GM11168 (cell line): ENCODE results near the gene LRIG1.

Experiments used
- in situ Hi-C: fragments of 300-500 bp; cut with MboI; formaldehyde crosslinking; loops from one replicate; pipeline ENCODE4 v1.12.0; 2022; ENCODE audit warnings: low sequenced_read_pairs; ENCODE audit not compliant: unreplicated experiment

Gene LRIG1

DNA sequence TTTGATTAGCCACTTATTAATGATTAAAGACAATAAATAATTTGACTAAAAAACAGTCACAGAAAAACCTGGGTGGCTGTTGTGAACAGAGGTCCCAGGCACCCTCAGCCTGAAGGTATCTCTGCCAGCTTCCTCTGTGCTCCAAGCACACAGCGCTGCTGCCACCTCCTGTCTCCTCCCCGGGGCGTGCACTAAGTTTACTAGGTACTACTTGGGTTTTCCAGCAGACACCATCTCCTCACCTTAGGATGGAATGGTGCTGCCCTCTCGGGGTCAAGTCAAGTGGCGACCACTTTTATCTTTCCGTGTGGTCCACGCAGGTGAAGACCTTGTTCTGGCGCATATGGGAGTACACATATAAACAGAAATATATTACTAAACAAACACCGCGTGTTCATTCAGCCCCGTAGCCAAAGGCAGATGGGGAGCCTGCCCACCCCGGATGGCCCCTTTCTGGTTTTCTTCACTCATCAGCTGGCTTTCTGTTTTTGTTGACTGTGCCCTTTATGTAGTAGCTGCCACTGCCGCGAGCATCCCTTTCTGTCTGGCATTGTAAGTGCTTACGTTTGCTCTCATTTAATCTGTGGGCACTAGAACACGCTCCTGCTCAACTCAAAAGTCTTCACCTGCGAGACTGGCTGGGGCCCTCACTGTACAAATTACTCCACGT is 128.0 kb downstream of the LRIG1 start:
- in situ Hi-C loops = no loop called here

DNA sequence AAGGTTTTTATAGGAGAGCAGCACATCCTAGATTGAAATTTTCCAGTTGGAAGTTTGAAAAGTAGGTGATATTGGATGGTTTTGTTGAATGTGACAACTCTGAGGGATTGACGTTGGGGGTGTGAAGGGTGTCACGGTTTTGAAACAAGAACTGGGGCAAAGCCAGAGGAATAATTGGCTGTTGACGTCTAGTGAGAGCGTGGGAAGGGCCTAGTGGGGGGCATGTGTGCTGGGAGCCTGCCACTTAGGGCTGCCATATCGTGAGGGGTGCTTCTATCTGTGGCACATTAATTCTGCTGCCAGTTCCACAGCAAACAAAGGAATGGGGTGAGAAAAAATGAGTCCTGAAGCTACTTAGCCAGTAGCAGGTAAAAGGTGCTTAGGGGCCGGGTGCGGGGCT is 129.4 kb downstream of the LRIG1 start:
- in situ Hi-C loops = no loop called here

DNA sequence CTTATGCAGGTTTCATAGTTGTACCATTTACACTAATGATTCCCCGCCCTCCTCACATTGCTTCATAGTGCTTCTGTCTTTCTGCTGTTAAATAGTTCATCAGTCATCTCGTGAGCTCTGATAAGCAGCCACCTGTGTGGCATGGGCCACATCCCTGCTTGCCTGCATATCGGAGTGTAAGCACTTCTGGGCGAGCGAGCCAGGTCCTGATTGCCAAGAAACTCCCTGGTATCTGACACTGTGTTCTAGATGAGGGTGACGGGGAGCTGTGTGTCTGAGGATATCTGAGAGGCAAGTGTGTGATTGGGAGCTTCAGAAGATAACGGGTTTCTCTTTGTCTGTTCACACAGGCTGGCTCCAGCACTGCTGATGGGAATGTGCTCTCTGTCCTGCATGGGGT is 130.6 kb downstream of the LRIG1 start:
- in situ Hi-C loops = no loop called here

DNA sequence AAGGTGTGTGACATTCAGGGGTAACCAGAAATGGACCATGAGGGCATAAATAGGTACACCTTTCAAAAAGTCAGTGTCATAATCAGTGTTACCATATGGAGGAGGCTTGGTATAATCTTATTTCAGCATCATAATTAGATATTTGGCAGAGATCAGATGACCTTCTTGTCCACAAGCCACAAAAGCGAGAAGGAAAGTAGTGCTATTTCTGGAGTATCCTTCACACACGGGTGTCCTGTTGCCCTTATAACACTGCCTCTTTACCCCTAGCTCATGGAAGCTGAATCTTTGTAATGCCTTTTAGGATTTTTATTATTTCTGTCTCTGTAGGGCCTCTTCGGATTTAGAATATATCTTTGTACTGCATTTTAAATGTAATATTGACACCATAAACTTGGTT is 132.8 kb downstream of the LRIG1 start:
- in situ Hi-C loops = no loop called here

DNA sequence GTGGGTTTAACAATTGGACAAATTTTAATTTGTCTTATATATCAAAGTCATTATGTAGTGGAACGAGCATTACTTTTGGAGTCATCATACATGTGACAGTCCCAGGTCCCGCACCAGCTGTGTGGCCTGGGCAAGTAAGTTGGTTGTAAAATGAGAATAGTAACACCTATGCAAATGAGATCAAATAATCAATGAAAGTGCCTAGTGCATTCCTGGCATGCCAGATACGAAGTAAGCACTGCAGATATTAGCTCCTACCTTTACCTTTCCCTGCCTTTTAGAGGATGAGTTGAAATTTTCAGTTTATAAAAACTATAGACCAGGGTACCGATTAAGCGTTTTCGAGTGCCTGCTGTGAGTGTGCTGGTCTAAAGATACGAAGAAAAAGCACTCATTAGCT is 134.1 kb downstream of the LRIG1 start:
- in situ Hi-C loops = no loop called here

DNA sequence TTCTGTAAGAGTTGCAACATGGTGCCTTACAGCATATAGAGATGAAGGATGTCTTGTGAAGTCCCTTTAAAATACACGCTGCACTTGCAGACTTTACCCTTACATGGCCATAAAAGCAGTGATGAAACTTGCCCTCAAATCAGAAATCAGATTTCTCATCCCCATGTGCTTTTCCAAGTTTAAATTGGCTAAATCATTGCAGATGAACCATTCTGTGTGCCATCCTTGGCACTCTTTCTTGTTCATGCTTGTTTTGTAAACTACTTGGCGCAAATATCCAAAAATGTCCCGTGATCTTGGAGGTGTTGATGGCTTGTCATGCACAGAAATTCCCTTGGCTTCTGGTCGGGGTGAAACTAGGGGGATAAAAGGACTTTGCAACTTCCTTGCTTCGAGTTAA is 135.7 kb downstream of the LRIG1 start:
- in situ Hi-C loops = no loop called here

DNA sequence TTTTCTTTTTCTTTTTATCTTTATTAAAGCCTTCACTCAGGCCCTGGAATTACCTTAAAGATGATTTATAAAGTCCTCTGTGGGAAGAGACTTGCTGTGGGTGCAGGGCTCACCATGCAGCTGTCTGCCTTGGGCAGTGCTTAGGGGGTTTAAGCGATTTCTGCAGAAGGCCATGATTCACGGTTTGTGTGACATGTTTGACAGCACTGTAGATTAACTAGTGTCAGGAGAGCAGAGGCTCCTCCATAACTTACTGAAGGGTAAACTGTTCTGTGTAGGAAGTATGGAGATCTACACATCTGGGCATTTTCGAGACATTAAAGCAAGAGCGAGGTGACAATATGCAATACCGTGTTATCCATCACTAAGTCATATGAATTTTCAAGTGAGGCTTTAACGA is 137.7 kb downstream of the LRIG1 start:
- in situ Hi-C loops = no loop called here

DNA sequence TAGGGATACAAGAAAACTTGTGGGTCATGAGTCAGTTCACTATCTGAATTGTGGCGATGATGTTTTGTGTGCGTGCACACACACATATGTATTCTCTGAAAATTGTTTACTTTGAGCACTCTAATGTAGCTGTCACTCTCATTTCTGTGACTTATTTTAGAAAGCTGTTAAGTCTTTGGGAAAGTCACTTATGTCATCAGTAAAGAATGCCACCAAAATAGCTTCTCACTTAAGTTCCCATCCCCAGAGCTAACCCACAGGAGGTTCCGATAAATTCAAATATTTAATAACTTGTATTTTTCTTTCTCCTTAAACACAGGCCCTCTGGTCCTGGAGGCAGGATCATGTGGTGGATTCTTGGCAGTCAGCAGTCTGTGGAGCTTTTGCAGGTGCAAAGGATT is 138.3 kb downstream of the LRIG1 start:
- in situ Hi-C loops = no loop called here

DNA sequence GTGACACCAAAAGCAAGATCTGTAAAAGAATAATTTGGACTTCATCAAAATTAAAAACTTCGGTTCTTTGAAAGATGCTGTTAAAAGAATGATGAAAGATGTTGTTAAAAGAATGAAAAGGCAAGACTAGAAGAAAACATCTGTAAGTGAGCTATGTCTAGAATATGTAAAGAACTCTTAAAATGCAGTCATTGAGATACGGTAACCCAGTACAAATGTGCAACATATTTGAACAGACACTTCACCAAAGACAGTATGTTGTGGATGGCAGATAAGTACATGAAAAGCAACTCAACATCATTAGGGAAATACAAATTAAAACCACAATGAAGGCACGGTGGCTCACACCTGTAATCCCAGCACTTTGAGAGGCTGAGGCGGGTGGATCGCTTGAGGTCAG is 139.5 kb downstream of the LRIG1 start:
- in situ Hi-C loops = no loop called here

DNA sequence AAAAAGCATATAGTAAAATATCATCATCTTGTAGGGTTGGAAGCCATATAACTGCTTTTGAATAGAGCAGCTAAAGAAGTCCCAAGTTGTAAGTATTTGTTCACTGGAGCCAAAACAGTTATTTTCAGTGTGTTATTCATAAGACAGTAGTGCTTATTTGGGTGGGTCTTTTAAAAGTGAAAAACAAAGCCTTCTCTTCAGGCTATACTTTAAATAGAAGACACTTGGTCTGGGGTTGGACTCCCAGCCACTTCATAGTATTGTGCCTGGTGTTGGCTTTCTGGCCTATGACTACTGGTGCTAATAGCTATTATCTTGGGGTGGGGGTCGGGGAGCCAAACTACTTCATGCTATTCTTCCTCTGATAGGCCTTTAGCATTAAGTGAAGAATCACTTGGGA is 144.8 kb downstream of the LRIG1 start:
- in situ Hi-C loops = no loop called here

DNA sequence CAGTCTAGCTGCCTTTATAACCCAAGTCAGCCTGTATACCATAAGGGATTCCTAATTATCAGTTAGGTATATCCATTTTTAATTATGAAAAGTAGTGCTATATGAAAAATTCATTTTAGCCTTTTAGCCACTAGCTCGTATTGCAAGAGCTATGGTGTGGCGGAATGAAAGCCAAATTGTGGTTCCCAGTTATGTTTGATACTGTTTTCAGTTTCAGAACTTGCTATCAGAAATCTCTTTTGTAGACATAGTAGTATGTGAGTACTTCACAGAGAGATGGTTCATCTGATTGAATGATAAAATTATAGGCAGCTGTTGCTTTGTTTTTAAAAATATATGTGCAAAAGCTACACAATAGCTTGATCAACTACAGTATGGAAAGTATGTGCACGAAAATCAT is 145.4 kb downstream of the LRIG1 start:
- in situ Hi-C loops = no loop called here

DNA sequence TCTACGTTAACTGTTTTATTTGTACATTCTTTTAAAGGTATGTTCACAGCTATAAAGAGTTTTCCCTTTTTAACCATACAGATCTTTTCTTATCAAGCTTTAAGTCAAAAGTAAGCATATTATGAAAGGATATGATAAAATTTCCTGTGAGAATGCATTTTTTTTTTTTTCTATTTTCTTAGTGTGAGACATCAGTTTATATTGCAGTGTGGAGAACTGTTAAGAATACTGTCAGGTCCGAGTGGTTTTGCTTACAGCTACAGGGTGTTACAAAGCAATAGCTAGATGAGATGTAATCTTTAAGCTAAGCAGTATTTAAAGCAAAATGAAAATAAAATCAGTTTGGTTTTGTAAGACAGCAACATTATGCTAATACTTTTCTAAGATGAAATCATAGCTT is 146.8 kb downstream of the LRIG1 start:
- in situ Hi-C loops = no loop called here

DNA sequence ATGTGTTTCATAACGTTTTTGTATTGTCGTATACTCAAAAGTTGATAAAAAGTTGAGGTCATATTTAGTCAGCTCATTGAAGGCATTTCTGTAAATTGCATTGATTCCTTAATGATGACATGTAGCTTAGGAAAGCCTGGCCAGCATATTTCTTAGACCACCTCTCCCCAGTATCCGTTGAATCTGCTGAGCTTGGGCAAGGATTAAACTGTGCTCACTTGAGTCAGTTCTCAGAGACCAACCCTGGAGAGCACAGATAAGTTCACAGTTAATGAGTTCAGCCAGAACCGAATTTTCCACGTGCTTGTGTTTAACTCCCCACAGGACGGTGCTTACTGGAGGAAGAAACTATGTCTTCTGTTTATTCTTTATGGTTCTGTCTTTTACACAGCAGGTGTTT is 147.3 kb downstream of the LRIG1 start:
- in situ Hi-C loops = no loop called here

DNA sequence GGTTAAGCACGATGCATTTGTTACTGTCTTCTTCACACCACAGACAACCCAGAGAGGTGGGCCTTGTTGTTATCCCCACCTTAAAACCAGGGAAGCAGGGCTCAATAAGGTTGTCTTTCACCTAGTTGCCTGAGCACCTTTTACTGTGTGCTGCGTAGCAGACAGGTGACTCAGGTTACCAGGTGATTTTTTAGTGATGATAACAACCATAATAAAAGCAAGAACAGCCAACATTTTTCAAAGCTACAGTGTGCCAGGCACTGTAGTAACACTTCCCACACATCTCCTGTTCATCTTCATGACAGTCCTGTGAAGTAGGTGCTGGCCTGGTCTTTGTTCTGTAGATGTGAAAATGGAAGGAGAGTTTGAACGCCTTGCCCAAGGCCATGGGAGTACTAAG is 147.8 kb downstream of the LRIG1 start:
- in situ Hi-C loops = no loop called here

DNA sequence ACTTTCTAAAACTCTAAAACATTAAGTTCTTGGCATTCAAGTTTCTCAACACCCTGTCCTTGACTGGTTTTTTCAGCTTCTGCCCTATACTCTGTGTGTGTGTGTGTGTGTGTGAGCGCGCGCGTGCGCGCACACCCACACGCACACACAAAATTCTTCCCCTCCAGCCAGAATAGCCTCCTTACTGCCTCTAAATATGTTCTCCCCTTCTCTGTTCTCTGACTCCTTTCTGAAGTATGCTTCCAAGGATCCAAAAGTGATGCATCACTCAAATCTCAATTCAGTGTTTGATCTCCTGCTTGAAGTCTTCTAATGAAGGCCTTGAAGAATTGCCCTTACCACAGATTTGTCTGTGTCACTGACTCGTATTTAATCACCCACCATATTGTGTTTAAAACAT is 150.2 kb downstream of the LRIG1 start:
- in situ Hi-C loops = no loop called here

DNA sequence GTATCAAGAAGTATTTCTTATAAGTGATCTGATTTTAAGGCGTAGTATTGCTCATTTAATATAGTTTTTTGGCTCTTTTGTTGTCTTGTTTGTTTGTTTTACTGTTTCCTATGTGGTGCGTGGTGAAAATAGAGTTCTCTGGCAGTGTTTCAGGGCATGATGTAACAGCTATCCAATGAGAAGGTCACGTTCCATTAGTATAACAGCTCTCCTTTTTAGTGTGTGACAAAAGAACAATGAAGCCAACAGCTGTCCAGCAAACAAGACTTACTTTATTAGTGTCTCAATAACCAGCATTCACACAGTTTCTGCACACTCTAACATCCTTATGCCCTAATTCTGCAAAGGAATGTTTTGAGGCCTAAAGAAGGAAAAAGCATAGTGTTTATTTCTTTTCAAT is 152.1 kb downstream of the LRIG1 start:
- in situ Hi-C loops = no loop called here

DNA sequence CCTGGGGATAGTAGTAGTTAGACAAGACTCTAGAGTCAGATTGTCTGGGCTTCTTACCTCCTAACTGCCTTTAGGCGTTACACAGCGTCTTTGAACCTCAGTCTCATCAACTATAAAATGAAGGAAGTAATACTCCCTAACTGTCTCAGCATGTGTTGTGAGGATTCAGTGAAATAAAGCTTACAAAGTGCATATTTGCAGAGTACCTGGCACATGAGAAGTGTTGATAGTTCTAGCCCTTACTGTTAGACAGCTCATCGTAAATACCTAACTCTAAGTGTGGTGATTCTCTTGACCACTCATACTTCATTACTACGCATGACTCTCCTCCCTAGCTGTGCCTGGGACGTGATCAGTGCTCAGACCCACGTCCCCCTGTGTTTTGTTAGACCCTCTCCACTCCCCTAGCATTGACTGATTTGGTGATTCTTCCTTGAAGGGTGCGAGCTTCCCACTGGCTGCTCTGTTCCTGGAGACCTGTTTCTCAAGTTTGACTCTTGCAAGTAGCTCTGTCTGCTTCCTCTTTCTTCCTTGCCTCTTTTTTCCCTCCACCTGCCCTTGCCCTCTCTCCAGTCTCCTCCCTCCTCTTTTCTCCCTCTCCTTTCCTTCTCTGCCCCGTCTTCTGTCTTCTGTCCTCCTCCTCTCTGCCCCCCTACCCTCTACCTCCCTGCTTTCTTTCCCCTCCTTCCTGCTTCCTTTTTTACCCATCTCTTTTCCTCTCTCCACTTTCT is 155.8 kb downstream of the LRIG1 start:
- in situ Hi-C loops = no loop called here

DNA sequence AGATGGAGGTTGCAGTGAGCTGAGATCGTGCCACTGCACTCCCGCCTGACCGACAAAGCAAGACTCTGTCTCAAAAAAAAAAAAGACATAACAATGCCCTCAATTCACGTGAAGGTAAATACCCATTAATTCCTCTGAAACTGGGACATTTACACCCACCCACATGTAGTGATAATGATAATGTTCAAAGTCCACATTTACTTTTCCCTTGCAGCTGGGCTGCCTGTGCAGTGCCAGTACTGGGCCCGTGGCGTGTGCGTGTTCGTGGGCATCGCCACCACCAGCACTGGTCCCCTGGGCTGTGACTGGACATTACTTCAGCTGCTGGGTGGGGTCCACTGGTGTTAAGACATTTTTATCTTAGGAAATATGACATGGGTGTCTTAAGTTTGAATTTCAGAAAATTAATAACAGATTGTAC is 156.4 kb downstream of the LRIG1 start:
- in situ Hi-C loops = no loop called here

DNA sequence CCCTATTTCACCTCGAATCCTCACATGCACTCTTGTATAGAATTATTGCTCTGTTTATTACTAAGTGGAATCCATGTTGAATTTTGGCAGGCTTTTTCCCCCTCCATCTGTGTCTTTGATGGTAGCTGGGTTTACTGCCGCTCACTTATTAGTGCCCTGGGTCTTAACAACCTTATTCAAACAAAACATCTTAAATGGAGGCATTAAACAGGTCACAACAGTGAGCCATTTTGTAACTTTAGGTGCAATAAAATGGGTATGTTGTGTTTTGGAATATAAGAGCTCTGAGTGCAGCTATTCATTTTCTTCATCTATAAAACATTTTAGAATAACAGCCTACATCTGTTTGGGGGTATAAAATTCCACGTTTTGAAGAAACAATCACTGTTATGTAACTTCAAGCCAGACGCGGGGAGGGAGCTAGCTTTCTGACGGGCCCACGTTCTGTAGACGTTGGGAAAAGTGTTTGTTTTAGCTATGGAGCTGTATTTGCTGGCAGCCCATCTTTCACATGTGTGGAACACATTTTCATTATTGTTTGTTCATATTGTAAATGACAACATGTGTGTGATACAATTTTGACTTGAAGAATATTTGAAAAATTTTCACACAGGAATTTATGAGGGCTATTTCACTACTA is 158.0 kb downstream of the LRIG1 start:
- in situ Hi-C loops = no loop called here

DNA sequence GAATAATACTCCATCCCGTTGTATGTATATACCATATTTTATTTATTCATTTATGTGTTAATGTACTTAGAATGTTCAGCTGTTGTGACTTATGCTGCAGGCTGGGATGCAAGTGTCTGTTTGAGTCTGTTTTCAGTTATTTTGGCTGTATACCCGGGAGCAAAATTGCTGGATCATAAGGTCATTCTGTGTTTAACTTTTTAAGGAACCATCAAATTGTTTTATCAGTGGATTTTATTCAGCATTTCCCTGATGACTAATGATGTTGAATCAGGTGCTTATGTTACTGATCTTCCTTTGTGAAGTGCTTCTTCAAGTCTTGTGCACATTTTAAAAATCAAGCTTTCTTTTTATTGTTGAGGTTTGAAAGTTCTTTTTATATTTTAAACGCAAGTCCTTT is 161.9 kb downstream of the LRIG1 start:
- in situ Hi-C loops = no loop called here

DNA sequence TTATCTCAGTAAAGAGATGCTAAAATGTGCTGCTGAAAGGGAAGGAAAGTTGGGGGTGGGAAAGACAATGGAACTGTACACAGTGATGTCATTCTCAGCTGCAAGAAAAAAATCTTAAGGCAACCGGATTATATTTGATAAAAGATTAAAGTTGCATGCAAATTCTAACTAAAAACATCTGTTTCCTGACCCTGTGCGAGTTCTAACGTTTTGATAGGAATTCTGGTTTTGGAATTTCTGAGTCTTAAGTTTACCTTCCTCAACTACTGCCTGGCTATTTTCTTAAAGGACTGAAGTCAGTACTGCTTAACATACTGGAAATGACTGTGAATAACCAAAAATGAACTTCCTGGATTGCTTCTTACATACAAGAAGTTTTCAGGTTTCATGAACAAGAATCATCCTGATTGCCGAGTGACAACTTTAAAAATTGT is 164.5 kb downstream of the LRIG1 start:
- in situ Hi-C loops = no loop called here

DNA sequence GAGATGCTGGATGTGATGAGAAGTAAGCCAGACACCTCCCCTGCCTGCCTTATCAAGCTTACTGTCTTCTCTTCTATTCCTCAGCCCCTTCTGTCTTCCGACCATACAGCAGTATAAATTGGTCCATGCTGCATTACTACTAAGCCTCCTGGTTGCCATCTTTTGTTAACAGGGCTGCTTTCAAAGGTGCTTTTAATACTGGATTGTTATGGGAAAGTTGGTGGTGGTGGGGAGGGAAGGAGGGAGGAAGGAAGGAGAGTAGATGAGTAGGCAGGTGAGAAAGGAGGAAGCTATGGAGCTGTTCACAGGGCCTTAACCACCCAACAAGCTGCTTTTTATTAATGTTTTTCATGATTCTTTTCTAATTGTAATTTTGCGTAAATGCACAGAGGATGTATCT is 165.2 kb downstream of the LRIG1 start:
- in situ Hi-C loops = no loop called here
